ENCODE measurements around the gene PCDHGB3.
"Not testable (repeated sequence)": the region's sequence is repeated elsewhere in the genome, so short reads cannot be mapped to it uniquely, and the experiment has no call there.

PCDHGB3 gene

GRCh38 chr5:141369994-141370848 is at the start of gene PCDHGB3:
PCDHGB3 (plus strand) TSS chr5:141370242; CDS start chr5:141370395, 153 bp downstream.
- peak in 1 of 2 donors; percentile 47 for DNase-seq

- DNase-seq: no peak
These were observed 47.8 kb upstream of the PCDHGB3 start for GRCh38 chr5:141322261-141322660.

GRCh38 chr5:141326088-141326854 is 43.8 kb upstream of the PCDHGB3 start:
- peak; percentile 74 to 77 for DNase-seq

GRCh38 chr5:141328231-141328630 is 41.8 kb upstream of the PCDHGB3 start:
- DNase-seq: no peak

- DNase-seq: peak; percentile 28 to 42
These were observed 39.6 kb upstream of the PCDHGB3 start, which contains the start of gene PCDHGA1 for GRCh38 chr5:141330299-141331080. PCDHGA1 (plus strand) TSS chr5:141330514.

GRCh38 chr5:141332571-141332970 is 37.5 kb upstream of the PCDHGB3 start:
- not testable (repeated sequence) for DNase-seq

GRCh38 chr5:141338538-141339306 is 31.3 kb upstream of the PCDHGB3 start, which contains the start of gene PCDHGA2:
PCDHGA2 (plus strand) TSS chr5:141338760.
- no peak for DNase-seq

GRCh38 chr5:141340781-141341354 is 29.2 kb upstream of the PCDHGB3 start:
- DNase-seq: not testable (repeated sequence)

GRCh38 chr5:141342773-141343172 is 27.3 kb upstream of the PCDHGB3 start:
- DNase-seq: no peak

GRCh38 chr5:141343242-141343952 is 26.6 kb upstream of the PCDHGB3 start, which contains the start of gene PCDHGA3:
PCDHGA3 (plus strand) TSS chr5:141343829; CDS start chr5:141344034, 205 bp downstream.
- no peak for DNase-seq

GRCh38 chr5:141343953-141344463 is 26.0 kb upstream of the PCDHGB3 start:
- DNase-seq: no peak

GRCh38 chr5:141345327-141345726 is 24.7 kb upstream of the PCDHGB3 start:
- no peak for DNase-seq

GRCh38 chr5:141346017-141346416 is 24.0 kb upstream of the PCDHGB3 start:
- DNase-seq: not testable (repeated sequence)

GRCh38 chr5:141349917-141350619 is 20.0 kb upstream of the PCDHGB3 start, which contains the start of gene PCDHGB1:
PCDHGB1 (plus strand) TSS chr5:141350099; CDS start chr5:141350261, 162 bp downstream.
- peak in 1 of 2 donors; percentile 43 for DNase-seq

GRCh38 chr5:141351591-141351990 is 18.5 kb upstream of the PCDHGB3 start:
- no peak for DNase-seq

- DNase-seq: peak in 1 of 2 donors; percentile 19
These were observed 15.1 kb upstream of the PCDHGB3 start, which contains the start of gene PCDHGA4 for GRCh38 chr5:141354900-141355469. PCDHGA4 (plus strand) TSS chr5:141355021; CDS start chr5:141355108, 87 bp downstream.

GRCh38 chr5:141355641-141356040 is 14.4 kb upstream of the PCDHGB3 start:
- no peak for DNase-seq

- no peak for DNase-seq
These were observed 13.9 kb upstream of the PCDHGB3 start for GRCh38 chr5:141356133-141356532.

- DNase-seq: no peak
These were observed 13.1 kb upstream of the PCDHGB3 start for GRCh38 chr5:141356950-141357349.
